HEK293 (cell line): ENCODE measurements around the gene PTH2.

Experiments used
- CTCF ChIP-seq: fragments of 450-650 bp; formaldehyde crosslinking; IDR thresholded peaks from 2 replicates; pipeline ENCODE4 v1.5.1; 2016; ENCODE audit warnings: missing biosample characterization, missing genetic modification characterization
- GLIS1 ChIP-seq: fragments of 450-650 bp; formaldehyde crosslinking; IDR thresholded peaks from 2 replicates; pipeline ENCODE4 v1.5.1; 2016; ENCODE audit warnings: missing biosample characterization, missing genetic modification characterization
- HOXC10 ChIP-seq: sonication (generic); formaldehyde crosslinking; IDR thresholded peaks from 2 replicates; pipeline ENCODE4 v1.8.1; 2023; ENCODE audit warnings: mild to moderate bottlenecking, missing genetic modification reagents
- KLF16 ChIP-seq: fragments of 450-650 bp; formaldehyde crosslinking; IDR thresholded peaks from 2 replicates; pipeline ENCODE4 v1.5.1; 2017; ENCODE audit warnings: missing biosample characterization, missing genetic modification characterization
- TRIM28 ChIP-seq: IDR thresholded peaks from 2 replicates; pipeline ENCODE4 v1.6.1; 2011; ENCODE audit warnings: low read length, control low read depth, borderline replicate concordance
- ZBTB17 ChIP-seq: fragments of 450-650 bp; formaldehyde crosslinking; IDR thresholded peaks from 2 replicates; pipeline ENCODE4 v1.5.1; 2016; ENCODE audit warnings: missing biosample characterization, missing genetic modification characterization
- ZBTB20 ChIP-seq: fragments of 450-650 bp; formaldehyde crosslinking; IDR thresholded peaks from 2 replicates; pipeline ENCODE4 v1.5.1; 2016; ENCODE audit warnings: missing biosample characterization, missing genetic modification characterization
- ZEB2 ChIP-seq: fragments of 450-650 bp; formaldehyde crosslinking; IDR thresholded peaks from 2 replicates; pipeline ENCODE4 v1.5.1; 2016; ENCODE audit warnings: missing biosample characterization, missing genetic modification characterization
- ZNF518A ChIP-seq: fragments of 450-650 bp; formaldehyde crosslinking; conservative IDR thresholded peaks from 2 replicates; pipeline ENCODE4 v1.5.1; 2016; ENCODE audit warnings: low read depth, missing biosample characterization, missing genetic modification characterization
- ZNF768 ChIP-seq: fragments of 450-650 bp; formaldehyde crosslinking; IDR thresholded peaks from 2 replicates; pipeline ENCODE4 v1.5.1; 2018; ENCODE audit warnings: missing biosample characterization, mild to moderate bottlenecking, missing genetic modification characterization
- ZNF843 ChIP-seq: fragments of 450-650 bp; formaldehyde crosslinking; IDR thresholded peaks from 2 replicates; pipeline ENCODE4 v1.5.1; 2016; ENCODE audit warnings: missing biosample characterization, missing genetic modification characterization
- ZSCAN30 ChIP-seq: fragments of 450-650 bp; IDR thresholded peaks from 2 replicates; pipeline ENCODE4 v1.5.1; 2018; ENCODE audit warnings: missing biosample characterization, mild to moderate bottlenecking, missing genetic modification characterization, moderate library complexity
- TF ChIP-seq, protein P1 (sequence below): fragments of 450-650 bp; formaldehyde crosslinking; IDR thresholded peaks from 2 replicates; pipeline ENCODE4 v1.5.1; 2016; ENCODE audit warnings: missing biosample characterization, missing genetic modification characterization, borderline replicate concordance
- TF ChIP-seq, protein P2 (sequence below): fragments of 450-650 bp; formaldehyde crosslinking; IDR thresholded peaks from 2 replicates; pipeline ENCODE4 v1.5.1; 2016; ENCODE audit warnings: missing biosample characterization, missing genetic modification characterization, low read depth
- TF ChIP-seq, protein P3 (sequence below): fragments of 450-650 bp; formaldehyde crosslinking; IDR thresholded peaks from 2 replicates; pipeline ENCODE4 v1.5.1; 2017; ENCODE audit warnings: missing biosample characterization, missing genetic modification characterization
- TF ChIP-seq, protein P4 (sequence below): fragments of 450-650 bp; formaldehyde crosslinking; IDR thresholded peaks from 2 replicates; pipeline ENCODE4 v1.5.1; 2016; ENCODE audit warnings: missing biosample characterization, missing genetic modification characterization

Gene PTH2

DNA sequence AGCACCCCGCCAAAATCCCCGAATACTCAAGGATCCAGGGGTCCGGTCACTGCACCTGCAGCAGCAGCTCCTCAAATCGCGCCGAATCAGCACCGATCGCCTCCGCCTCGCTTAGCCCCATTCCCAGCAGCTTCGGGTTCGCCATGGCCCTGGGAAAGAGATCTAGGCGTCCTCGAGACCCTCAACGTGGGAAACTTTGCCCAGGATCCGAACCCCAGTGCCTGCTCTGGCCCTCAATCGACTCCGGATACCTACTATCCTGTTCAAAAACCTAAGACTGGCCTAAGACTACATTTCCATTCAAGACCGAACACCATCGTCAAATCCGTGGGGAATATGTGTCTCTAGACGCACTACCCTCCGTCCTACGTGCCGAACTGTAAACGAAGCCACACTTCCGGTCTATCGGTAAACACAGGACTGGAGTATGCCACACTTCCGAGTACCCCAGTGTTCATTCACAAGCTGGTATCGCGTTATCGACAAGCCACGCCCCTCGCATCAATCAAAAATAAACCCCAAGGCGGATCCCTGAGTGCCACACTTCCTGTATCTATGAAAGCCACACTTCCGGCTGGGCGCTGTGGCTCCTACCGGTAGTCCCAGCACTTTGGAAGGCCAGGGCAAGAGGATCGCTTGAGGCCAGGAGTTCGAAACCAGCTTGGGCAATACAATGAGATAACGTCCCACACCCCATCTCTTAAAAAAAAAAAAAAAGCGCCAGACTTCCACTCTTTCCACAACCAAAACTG lies 28.4 kb upstream of the PTH2 start, which contains the start of gene PIH1D1 (continued):
- peak; percentile 54 for TF ChIP-seq ZNF518A (tag by site-specific recombination)
- TF ChIP-seq ZSCAN30 (tag by site-specific recombination): 0 out of 2 replicates have a peak, but pooled peaks have one; percentile 47
- TF ChIP-seq ZBTB17: peak; percentile 98
- peak; percentile 69; the same call in 1 of the 2 replicates for TF ChIP-seq ZBTB20 (tag by site-specific recombination)
- TF ChIP-seq HOXC10 (CRISPR knock-in tag): peak; percentile 98
- TF ChIP-seq, protein P1, sequence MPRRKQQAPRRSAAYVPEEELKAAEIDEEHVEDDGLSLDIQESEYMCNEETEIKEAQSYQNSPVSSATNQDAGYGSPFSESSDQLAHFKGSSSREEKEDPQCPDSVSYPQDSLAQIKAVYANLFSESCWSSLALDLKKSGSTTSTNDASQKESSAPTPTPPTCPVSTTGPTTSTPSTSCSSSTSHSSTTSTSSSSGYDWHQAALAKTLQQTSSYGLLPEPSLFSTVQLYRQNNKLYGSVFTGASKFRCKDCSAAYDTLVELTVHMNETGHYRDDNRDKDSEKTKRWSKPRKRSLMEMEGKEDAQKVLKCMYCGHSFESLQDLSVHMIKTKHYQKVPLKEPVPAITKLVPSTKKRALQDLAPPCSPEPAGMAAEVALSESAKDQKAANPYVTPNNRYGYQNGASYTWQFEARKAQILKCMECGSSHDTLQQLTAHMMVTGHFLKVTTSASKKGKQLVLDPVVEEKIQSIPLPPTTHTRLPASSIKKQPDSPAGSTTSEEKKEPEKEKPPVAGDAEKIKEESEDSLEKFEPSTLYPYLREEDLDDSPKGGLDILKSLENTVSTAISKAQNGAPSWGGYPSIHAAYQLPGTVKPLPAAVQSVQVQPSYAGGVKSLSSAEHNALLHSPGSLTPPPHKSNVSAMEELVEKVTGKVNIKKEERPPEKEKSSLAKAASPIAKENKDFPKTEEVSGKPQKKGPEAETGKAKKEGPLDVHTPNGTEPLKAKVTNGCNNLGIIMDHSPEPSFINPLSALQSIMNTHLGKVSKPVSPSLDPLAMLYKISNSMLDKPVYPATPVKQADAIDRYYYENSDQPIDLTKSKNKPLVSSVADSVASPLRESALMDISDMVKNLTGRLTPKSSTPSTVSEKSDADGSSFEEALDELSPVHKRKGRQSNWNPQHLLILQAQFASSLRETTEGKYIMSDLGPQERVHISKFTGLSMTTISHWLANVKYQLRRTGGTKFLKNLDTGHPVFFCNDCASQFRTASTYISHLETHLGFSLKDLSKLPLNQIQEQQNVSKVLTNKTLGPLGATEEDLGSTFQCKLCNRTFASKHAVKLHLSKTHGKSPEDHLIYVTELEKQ: no peak
- TF ChIP-seq TRIM28: peak; percentile 61; the same call in 1 of the 2 replicates
- TF ChIP-seq ZNF768 (tag by site-specific recombination): no peak
- peak; percentile 65 for TF ChIP-seq KLF16 (tag by site-specific recombination)
- TF ChIP-seq, protein P2, sequence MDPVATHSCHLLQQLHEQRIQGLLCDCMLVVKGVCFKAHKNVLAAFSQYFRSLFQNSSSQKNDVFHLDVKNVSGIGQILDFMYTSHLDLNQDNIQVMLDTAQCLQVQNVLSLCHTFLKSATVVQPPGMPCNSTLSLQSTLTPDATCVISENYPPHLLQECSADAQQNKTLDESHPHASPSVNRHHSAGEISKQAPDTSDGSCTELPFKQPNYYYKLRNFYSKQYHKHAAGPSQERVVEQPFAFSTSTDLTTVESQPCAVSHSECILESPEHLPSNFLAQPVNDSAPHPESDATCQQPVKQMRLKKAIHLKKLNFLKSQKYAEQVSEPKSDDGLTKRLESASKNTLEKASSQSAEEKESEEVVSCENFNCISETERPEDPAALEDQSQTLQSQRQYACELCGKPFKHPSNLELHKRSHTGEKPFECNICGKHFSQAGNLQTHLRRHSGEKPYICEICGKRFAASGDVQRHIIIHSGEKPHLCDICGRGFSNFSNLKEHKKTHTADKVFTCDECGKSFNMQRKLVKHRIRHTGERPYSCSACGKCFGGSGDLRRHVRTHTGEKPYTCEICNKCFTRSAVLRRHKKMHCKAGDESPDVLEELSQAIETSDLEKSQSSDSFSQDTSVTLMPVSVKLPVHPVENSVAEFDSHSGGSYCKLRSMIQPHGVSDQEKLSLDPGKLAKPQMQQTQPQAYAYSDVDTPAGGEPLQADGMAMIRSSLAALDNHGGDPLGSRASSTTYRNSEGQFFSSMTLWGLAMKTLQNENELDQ (tag by site-specific recombination): no peak
- peak; percentile 48; the same call in 1 of the 2 replicates for TF ChIP-seq ZEB2
- TF ChIP-seq, protein P3, sequence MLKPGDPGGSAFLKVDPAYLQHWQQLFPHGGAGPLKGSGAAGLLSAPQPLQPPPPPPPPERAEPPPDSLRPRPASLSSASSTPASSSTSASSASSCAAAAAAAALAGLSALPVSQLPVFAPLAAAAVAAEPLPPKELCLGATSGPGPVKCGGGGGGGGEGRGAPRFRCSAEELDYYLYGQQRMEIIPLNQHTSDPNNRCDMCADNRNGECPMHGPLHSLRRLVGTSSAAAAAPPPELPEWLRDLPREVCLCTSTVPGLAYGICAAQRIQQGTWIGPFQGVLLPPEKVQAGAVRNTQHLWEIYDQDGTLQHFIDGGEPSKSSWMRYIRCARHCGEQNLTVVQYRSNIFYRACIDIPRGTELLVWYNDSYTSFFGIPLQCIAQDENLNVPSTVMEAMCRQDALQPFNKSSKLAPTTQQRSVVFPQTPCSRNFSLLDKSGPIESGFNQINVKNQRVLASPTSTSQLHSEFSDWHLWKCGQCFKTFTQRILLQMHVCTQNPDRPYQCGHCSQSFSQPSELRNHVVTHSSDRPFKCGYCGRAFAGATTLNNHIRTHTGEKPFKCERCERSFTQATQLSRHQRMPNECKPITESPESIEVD: no peak
- TF ChIP-seq, protein P4, sequence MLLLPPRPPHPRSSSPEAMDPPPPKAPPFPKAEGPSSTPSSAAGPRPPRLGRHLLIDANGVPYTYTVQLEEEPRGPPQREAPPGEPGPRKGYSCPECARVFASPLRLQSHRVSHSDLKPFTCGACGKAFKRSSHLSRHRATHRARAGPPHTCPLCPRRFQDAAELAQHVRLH (tag by site-specific recombination): peak; percentile 98
- peak; percentile 52; the same call in 1 of the 2 replicates for TF ChIP-seq ZNF843
- peak; percentile 47 for TF ChIP-seq GLIS1
- peak; percentile 46 for TF ChIP-seq CTCF (tag by site-specific recombination)
- TF ChIP-seq, all 188 proteins: peak for 39
